Fibroblast of lung (primary cell): ENCODE results near the gene IGSF9.

Source experiments
- EZH2 ChIP-seq: IDR thresholded peaks from 2 replicates; pipeline ENCODE4 v1.5.1; 2012; ENCODE audit warnings: low read length, control low read depth, mild to moderate bottlenecking; ENCODE audit errors: missing control alignments
- TF ChIP-seq, protein P1 (sequence below), 2 donors: IDR thresholded peaks in 1 of 2; conservative IDR thresholded peaks in 1 of 2; 1 replicate in 1 of 2; 2 replicates in 1 of 2; pipeline ENCODE4 v1.5.1; 2011 to 2012; ENCODE audit warnings: low read length in 2 of 2, control low read depth in 1 of 2, inconsistent platforms in 1 of 2, low read depth in 1 of 2, mild to moderate bottlenecking in 1 of 2

DNA sequence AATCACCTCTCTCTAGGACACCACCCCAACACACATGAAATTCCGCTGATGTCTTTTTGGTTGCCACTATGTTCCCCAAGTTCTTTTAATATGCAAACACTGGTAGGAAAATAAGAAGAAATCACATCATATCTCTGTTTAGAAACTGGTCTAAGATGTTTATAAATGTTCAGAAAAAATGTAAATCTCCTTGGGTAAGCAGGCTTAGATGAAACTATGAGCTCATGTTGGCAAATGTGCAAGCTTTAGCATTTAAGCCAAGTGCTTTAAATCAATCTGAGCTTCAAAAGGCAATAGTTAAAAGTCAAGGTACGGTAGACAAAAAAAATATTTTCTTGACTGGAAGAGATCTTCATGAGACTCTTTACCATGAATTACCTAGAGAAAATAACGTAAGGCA is 33.8 kb upstream of the IGSF9 start:
- TF ChIP-seq, protein P1, sequence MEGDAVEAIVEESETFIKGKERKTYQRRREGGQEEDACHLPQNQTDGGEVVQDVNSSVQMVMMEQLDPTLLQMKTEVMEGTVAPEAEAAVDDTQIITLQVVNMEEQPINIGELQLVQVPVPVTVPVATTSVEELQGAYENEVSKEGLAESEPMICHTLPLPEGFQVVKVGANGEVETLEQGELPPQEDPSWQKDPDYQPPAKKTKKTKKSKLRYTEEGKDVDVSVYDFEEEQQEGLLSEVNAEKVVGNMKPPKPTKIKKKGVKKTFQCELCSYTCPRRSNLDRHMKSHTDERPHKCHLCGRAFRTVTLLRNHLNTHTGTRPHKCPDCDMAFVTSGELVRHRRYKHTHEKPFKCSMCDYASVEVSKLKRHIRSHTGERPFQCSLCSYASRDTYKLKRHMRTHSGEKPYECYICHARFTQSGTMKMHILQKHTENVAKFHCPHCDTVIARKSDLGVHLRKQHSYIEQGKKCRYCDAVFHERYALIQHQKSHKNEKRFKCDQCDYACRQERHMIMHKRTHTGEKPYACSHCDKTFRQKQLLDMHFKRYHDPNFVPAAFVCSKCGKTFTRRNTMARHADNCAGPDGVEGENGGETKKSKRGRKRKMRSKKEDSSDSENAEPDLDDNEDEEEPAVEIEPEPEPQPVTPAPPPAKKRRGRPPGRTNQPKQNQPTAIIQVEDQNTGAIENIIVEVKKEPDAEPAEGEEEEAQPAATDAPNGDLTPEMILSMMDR (conservative IDR thresholded peaks at IDR 0.05 in 1 of 2, IDR thresholded peaks at IDR 0.05 in 1 of 2; ENCODE audit: low read depth in 1 of 2, low read length in 2 of 2) = no peak
- no peak for TF ChIP-seq EZH2
